Liver (tissue), 9 donors: Measurements from ENCODE around the gene PCF11. TPM values are rescaled to one million over a fixed set of nuclear protein-coding genes. Genes with fewer than 3 reads are reported as not detected.

Experiments
- DNase-seq: peaks from one replicate; pipeline ENCODE4 v3.0.0-alpha.2; 2017; ENCODE audit warnings: low spot score
- H3K27ac ChIP-seq, 2 donors: one replicate each; pipeline ENCODE4 v1.7.0; 2013; ENCODE audit warnings: inconsistent platforms in 2 of 2, low read length in 2 of 2, control low read depth in 1 of 2, low read depth in 1 of 2, mild to moderate bottlenecking in 1 of 2
- H3K27me3 ChIP-seq, 4 donors: one replicate each; pipeline versions ENCODE4 v1.6.1 to v1.7.0; 2013; ENCODE audit warnings: low read length in 3 of 4, inconsistent platforms in 1 of 4, mild to moderate bottlenecking in 1 of 4, moderate library complexity in 1 of 4; ENCODE audit not compliant: control insufficient read depth in 4 of 4, insufficient read depth in 4 of 4
- H3K36me3 ChIP-seq, 4 donors: one replicate each; pipeline versions ENCODE4 v1.6.1 to v1.7.0; 2013; ENCODE audit warnings: low read length in 3 of 4, mild to moderate bottlenecking in 3 of 4, low read depth in 1 of 4, moderate library complexity in 1 of 4; ENCODE audit not compliant: control insufficient read depth in 4 of 4, insufficient read depth in 3 of 4
- H3K4me1 ChIP-seq, 4 donors: one replicate each; pipeline versions ENCODE4 v1.6.1 to v1.7.0; 2013; ENCODE audit warnings: low read length in 3 of 4, mild to moderate bottlenecking in 3 of 4, moderate library complexity in 1 of 4; ENCODE audit not compliant: control insufficient read depth in 4 of 4, insufficient read depth in 4 of 4
- H3K4me3 ChIP-seq, 3 donors: one replicate each; pipeline versions ENCODE4 v1.6.1 to v1.7.0; 2013; ENCODE audit warnings: low read length in 3 of 3, control low read depth in 1 of 3, low read depth in 1 of 3, mild to moderate bottlenecking in 1 of 3
- H3K9ac ChIP-seq, 2 donors: one replicate each; pipeline ENCODE4 v1.7.0; 2013; ENCODE audit warnings: low read length in 2 of 2, mild to moderate bottlenecking in 2 of 2, moderate library complexity in 2 of 2, control low read depth in 1 of 2, low read depth in 1 of 2
- H3K9me3 ChIP-seq, 4 donors: one replicate each; pipeline versions ENCODE4 v1.6.1 to v1.7.0; 2013; ENCODE audit warnings: low read length in 3 of 4; ENCODE audit not compliant: control insufficient read depth in 4 of 4
- EGR1 ChIP-seq, 2 donors: IDR thresholded peaks; 2 replicates each; pipeline ENCODE4 v1.6.1; 2016 to 2018; ENCODE audit warnings: antibody characterized with exemption in 2 of 2, low read depth in 2 of 2
- FOXA1 ChIP-seq: IDR thresholded peaks from 2 replicates; pipeline ENCODE4 v1.6.1; 2016; ENCODE audit warnings: antibody characterized with exemption
- FOXA2 ChIP-seq: IDR thresholded peaks from 2 replicates; pipeline ENCODE4 v1.6.1; 2016; ENCODE audit warnings: antibody characterized with exemption
- GABPA ChIP-seq, 2 donors: IDR thresholded peaks in 1 of 2; conservative IDR thresholded peaks in 1 of 2; 2 replicates each; pipeline ENCODE4 v1.6.1; 2016; ENCODE audit warnings: antibody characterized with exemption in 2 of 2, mild to moderate bottlenecking in 1 of 2, moderate library complexity in 1 of 2
- HNF4A ChIP-seq, 2 donors: conservative IDR thresholded peaks; 2 replicates each; pipeline ENCODE4 v1.6.1; 2016; ENCODE audit warnings: antibody characterized with exemption in 2 of 2, mild to moderate bottlenecking in 2 of 2
- HNF4G ChIP-seq: IDR thresholded peaks from 2 replicates; pipeline ENCODE4 v1.6.1; 2016; ENCODE audit warnings: antibody characterized with exemption
- JUND ChIP-seq, 2 donors: IDR thresholded peaks; 2 replicates each; pipeline ENCODE4 v1.6.1; 2016; ENCODE audit warnings: antibody characterized with exemption in 2 of 2
- RAD21 ChIP-seq, 2 donors: IDR thresholded peaks; 2 replicates each; pipeline ENCODE4 v1.6.1; 2016; ENCODE audit warnings: antibody characterized with exemption in 2 of 2, mild to moderate bottlenecking in 2 of 2
- RXRA ChIP-seq, 2 donors: IDR thresholded peaks; 2 replicates each; pipeline ENCODE4 v1.6.1; 2017 to 2018; ENCODE audit warnings: antibody characterized with exemption in 2 of 2, mild to moderate bottlenecking in 1 of 2
- SP1 ChIP-seq: IDR thresholded peaks from 2 replicates; pipeline ENCODE4 v1.6.1; 2018; ENCODE audit warnings: antibody characterized with exemption, mild to moderate bottlenecking
- TAF1 ChIP-seq: conservative IDR thresholded peaks from 2 replicates; pipeline ENCODE4 v1.6.1; 2016; ENCODE audit warnings: antibody characterized with exemption, mild to moderate bottlenecking
- YY1 ChIP-seq: IDR thresholded peaks from 2 replicates; pipeline ENCODE4 v1.6.1; 2016; ENCODE audit warnings: antibody characterized with exemption, mild to moderate bottlenecking
- WGBS: extraction: QIAGEN DNeasy Blood & Tissue Kit; methylation state at CpG from one replicate; pipeline ENCODE4 v1.1.7; 2013; 5-methylcytosine and 5-hydroxymethylcytosine counted together
- polyA plus RNA-seq, 2 donors: library from polyadenylated mRNA; stranded (reverse) in 1 of 2; unstranded in 1 of 2; fragments of 200-250 nt in 1 of 2; fragments of >200 nt in 1 of 2; fragmentation: Nextera tagmentation in 1 of 2; extraction: Ambion mirVana in 1 of 2; gene quantifications; one replicate each; pipeline versions ENCODE4 v1.2.1 to v1.2.3, GENCODE V29; 2013 to 2015
- total RNA-seq, 2 donors: library from RNA; depleted of rRNA; stranded (reverse); fragments of >200 nt; gene quantifications; one replicate each; pipeline ENCODE4 v1.2.3, GENCODE V29; 2014
- TF ChIP-seq, protein P1 (sequence below): IDR thresholded peaks from 2 replicates; pipeline ENCODE4 v1.6.1; 2016; ENCODE audit warnings: antibody characterized with exemption
- TF ChIP-seq, protein P2 (sequence below): IDR thresholded peaks from 2 replicates; pipeline ENCODE4 v1.6.1; 2016; ENCODE audit warnings: antibody characterized with exemption, mild to moderate bottlenecking
- TF ChIP-seq, protein P3 (sequence below): IDR thresholded peaks from 2 replicates; pipeline ENCODE4 v1.6.1; 2016; ENCODE audit warnings: antibody characterized with exemption
- TF ChIP-seq, protein P4 (sequence below): fragments of 150-350 bp; IDR thresholded peaks from 2 replicates; pipeline ENCODE4 v1.5.1; 2017; ENCODE audit warnings: improper control_type of control experiment, low read depth, low read length; ENCODE audit not compliant: missing input control
- TF ChIP-seq, protein P5 (sequence below): IDR thresholded peaks from 2 replicates; pipeline ENCODE4 v1.6.1; 2016; ENCODE audit warnings: antibody characterized with exemption
- donor health status: healthy.
- donor health status: healthy.
- donor health status: healthy.
- donor health status: healthy.
- donor health status: healthy.

The PCF11 gene
- total and polyA plus RNA-seq, 4 donors: 5.9 to 39.7 (median 19.0) TPM

DNA sequence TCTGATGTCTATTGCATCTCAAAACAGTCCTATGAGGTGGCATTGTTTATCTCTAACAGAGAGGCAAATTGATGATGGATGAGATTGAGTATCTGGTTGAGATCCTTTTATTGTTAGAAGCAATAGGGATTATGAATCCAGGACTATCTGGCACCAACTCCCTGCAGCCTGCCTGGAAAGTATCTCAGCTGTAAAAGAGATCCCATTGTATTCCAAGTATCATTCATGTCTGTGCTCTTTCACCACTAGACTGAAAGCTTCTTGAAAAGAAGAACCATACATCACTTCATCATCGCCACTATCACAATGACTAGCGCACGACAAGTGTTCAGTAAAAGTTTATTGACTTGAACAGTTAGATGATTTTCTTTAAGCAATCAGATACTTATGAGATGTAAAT is 41.9 kb upstream of the PCF11 start:
- H3K27me3 ChIP-seq: no peaks in the 10 kb centered on the region
- TF ChIP-seq FOXA2: no peak
- no peak for TF ChIP-seq HNF4G
- TF ChIP-seq, protein P1, sequence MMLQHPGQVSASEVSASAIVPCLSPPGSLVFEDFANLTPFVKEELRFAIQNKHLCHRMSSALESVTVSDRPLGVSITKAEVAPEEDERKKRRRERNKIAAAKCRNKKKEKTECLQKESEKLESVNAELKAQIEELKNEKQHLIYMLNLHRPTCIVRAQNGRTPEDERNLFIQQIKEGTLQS: no peak
- TF ChIP-seq, protein P2, sequence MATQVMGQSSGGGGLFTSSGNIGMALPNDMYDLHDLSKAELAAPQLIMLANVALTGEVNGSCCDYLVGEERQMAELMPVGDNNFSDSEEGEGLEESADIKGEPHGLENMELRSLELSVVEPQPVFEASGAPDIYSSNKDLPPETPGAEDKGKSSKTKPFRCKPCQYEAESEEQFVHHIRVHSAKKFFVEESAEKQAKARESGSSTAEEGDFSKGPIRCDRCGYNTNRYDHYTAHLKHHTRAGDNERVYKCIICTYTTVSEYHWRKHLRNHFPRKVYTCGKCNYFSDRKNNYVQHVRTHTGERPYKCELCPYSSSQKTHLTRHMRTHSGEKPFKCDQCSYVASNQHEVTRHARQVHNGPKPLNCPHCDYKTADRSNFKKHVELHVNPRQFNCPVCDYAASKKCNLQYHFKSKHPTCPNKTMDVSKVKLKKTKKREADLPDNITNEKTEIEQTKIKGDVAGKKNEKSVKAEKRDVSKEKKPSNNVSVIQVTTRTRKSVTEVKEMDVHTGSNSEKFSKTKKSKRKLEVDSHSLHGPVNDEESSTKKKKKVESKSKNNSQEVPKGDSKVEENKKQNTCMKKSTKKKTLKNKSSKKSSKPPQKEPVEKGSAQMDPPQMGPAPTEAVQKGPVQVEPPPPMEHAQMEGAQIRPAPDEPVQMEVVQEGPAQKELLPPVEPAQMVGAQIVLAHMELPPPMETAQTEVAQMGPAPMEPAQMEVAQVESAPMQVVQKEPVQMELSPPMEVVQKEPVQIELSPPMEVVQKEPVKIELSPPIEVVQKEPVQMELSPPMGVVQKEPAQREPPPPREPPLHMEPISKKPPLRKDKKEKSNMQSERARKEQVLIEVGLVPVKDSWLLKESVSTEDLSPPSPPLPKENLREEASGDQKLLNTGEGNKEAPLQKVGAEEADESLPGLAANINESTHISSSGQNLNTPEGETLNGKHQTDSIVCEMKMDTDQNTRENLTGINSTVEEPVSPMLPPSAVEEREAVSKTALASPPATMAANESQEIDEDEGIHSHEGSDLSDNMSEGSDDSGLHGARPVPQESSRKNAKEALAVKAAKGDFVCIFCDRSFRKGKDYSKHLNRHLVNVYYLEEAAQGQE: no peak
- TF ChIP-seq GABPA (IDR thresholded peaks at IDR 0.05 in 1 of 2, conservative IDR thresholded peaks at IDR 0.05 in 1 of 2): no peak
- TF ChIP-seq JUND (IDR thresholded peaks at IDR 0.05): no peak
- no peak for TF ChIP-seq SP1
- TF ChIP-seq HNF4A (conservative IDR thresholded peaks at IDR 0.05): no peak
- no peak for TF ChIP-seq RAD21 (IDR thresholded peaks at IDR 0.05)
- no peak for TF ChIP-seq EGR1 (IDR thresholded peaks at IDR 0.05; ENCODE audit: low read depth in 2 of 2)
- TF ChIP-seq, protein P3, sequence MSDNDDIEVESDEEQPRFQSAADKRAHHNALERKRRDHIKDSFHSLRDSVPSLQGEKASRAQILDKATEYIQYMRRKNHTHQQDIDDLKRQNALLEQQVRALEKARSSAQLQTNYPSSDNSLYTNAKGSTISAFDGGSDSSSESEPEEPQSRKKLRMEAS: no peak
- TF ChIP-seq, protein P4, sequence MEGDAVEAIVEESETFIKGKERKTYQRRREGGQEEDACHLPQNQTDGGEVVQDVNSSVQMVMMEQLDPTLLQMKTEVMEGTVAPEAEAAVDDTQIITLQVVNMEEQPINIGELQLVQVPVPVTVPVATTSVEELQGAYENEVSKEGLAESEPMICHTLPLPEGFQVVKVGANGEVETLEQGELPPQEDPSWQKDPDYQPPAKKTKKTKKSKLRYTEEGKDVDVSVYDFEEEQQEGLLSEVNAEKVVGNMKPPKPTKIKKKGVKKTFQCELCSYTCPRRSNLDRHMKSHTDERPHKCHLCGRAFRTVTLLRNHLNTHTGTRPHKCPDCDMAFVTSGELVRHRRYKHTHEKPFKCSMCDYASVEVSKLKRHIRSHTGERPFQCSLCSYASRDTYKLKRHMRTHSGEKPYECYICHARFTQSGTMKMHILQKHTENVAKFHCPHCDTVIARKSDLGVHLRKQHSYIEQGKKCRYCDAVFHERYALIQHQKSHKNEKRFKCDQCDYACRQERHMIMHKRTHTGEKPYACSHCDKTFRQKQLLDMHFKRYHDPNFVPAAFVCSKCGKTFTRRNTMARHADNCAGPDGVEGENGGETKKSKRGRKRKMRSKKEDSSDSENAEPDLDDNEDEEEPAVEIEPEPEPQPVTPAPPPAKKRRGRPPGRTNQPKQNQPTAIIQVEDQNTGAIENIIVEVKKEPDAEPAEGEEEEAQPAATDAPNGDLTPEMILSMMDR: no peak
- TF ChIP-seq RXRA (IDR thresholded peaks at IDR 0.05): no peak
- TF ChIP-seq, protein P5, sequence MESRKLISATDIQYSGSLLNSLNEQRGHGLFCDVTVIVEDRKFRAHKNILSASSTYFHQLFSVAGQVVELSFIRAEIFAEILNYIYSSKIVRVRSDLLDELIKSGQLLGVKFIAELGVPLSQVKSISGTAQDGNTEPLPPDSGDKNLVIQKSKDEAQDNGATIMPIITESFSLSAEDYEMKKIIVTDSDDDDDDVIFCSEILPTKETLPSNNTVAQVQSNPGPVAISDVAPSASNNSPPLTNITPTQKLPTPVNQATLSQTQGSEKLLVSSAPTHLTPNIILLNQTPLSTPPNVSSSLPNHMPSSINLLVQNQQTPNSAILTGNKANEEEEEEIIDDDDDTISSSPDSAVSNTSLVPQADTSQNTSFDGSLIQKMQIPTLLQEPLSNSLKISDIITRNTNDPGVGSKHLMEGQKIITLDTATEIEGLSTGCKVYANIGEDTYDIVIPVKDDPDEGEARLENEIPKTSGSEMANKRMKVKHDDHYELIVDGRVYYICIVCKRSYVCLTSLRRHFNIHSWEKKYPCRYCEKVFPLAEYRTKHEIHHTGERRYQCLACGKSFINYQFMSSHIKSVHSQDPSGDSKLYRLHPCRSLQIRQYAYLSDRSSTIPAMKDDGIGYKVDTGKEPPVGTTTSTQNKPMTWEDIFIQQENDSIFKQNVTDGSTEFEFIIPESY: no peak
- no peak for TF ChIP-seq YY1
- no peak for TF ChIP-seq TAF1
- no peak for TF ChIP-seq FOXA1
- no peak overlapping the region for H3K4me3 ChIP-seq
- no peak overlapping the region for H3K27ac ChIP-seq
- peaks cover 8 to 34% (median 13%) of the 10 kb centered on the region in 4 donors for H3K4me1 ChIP-seq
- H3K36me3 ChIP-seq: no peaks in the 10 kb centered on the region
- H3K9ac ChIP-seq: no peak overlapping the region
- DNase-seq: no peak
- no peaks in the 10 kb centered on the region for H3K9me3 ChIP-seq
- WGBS: 95% methylated on average over 3 of the region's 3 CpGs

DNA sequence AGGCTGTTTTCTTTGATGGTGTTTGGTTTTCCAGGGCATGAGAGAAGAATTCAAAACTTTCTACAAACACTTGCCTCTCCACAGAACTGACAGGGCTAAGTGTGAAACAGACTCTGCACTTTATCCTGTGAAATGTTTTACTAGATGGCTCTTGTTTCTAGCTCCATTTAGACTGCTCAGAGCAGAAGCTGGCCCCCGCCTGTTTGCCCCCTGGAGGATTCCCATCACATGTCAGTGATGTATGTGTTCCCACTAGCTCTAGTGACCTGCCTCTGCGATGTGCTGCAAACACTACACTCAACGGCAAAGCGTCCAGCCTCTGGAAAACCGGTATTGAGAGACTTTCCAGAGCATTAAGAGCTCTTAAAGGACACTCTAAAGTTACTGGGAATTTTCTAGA is 41.4 kb upstream of the PCF11 start:
- no peak for TF ChIP-seq YY1
- DNase-seq: peak; percentile 41
- Histone ChIP-seq H3K4me1 (peaks cover 8 to 34% (median 13%) of the 10 kb centered on the region in 4 donors), H3K36me3 (no peaks in the 10 kb centered on the region), H3K4me3 (peak overlapping the region in 1 of 3 donors; percentile 1), H3K27ac (no peak overlapping the region), H3K9ac (no peak overlapping the region), H3K27me3 (no peaks in the 10 kb centered on the region), H3K9me3 (no peaks in the 10 kb centered on the region)
- 34% methylated on average over 5 of the region's 5 CpGs for WGBS
